H1 (cell line): ENCODE results near the gene GPSM1. TPM values are rescaled to one million over a fixed set of nuclear protein-coding genes. Genes with fewer than 3 reads are reported as not detected.

Source experiments
- ASH2L ChIP-seq: fragments of 200-600, 300-600 bp; sonication (generic); IDR thresholded peaks from one replicate; pipeline ENCODE4 v1.7.1; 2017; ENCODE audit warnings: low read length
- CBX8 ChIP-seq: fragments of 300-800, 300-1000 bp; sonication (generic); IDR thresholded peaks from 2 replicates; pipeline ENCODE4 v1.7.1; 2016; ENCODE audit warnings: low read depth, low read length, borderline replicate concordance
- CHD2 ChIP-seq: IDR thresholded peaks from 2 replicates; pipeline ENCODE4 v1.6.1; 2012; ENCODE audit warnings: low read length, improper control_type of control experiment
- GTF2F1 ChIP-seq: IDR thresholded peaks from 2 replicates; pipeline ENCODE4 v1.6.1; 2012; ENCODE audit warnings: low read depth, low read length, improper control_type of control experiment, borderline replicate concordance
- HDAC2 ChIP-seq, 2 experiments: fragments of 300-600 bp in 1 of 2; sonication (generic) in 1 of 2; IDR thresholded peaks; 2 replicates each; pipeline ENCODE4 v1.6.1; 2011 to 2012; ENCODE audit warnings: low read depth in 2 of 2, low read length in 2 of 2, mild to moderate bottlenecking in 2 of 2, moderate library complexity in 2 of 2, borderline replicate concordance in 1 of 2, inconsistent platforms in 1 of 2
- SP2 ChIP-seq: IDR thresholded peaks from 2 replicates; pipeline ENCODE4 v1.6.1; 2012; ENCODE audit warnings: mild to moderate bottlenecking, low read length, inconsistent platforms
- TBP ChIP-seq: IDR thresholded peaks from 2 replicates; pipeline ENCODE4 v1.6.1; 2011; ENCODE audit warnings: low read depth, low read length, improper control_type of control experiment
- ZNF274 ChIP-seq: IDR thresholded peaks from 2 replicates; pipeline ENCODE4 v1.7.0; 2012; ENCODE audit warnings: low read length, borderline replicate concordance; ENCODE audit errors: extremely low read depth
- polyA plus RNA-seq, 7 experiments: library from polyadenylated mRNA; depleted of rRNA in 3 of 7; stranded (reverse) in 5 of 7; unstranded in 2 of 7; fragments of >200 nt in 5 of 7; fragments of 200-250 nt in 2 of 7; gene quantifications; 1 replicate in 5 of 7; 2 replicates in 1 of 7; 4 replicates in 1 of 7; pipeline versions ENCODE4 v1.2.1 to v1.2.3, GENCODE V29; 2011 to 2013; ENCODE audit warnings: missing spikeins in 2 of 7, mixed read lengths in 2 of 7
- total RNA-seq: library from RNA; stranded (reverse); fragmentation: NEBNext Ultra II Directional; extraction: Animal tissue kit (Norgen Biotek cat#: 25700); gene quantifications from 2 replicates; pipeline ENCODE4 v1.2.1, GENCODE V29; 2021
- TF ChIP-seq, protein P1 (sequence below): fragments of 300-600 bp; sonication (generic); IDR thresholded peaks from 2 replicates; pipeline ENCODE4 v1.7.1; 2012; ENCODE audit warnings: low read length, moderate library complexity, mild to moderate bottlenecking, inconsistent platforms; ENCODE audit not compliant: insufficient replicate concordance
- TF ChIP-seq, protein P2 (sequence below): IDR thresholded peaks from 2 replicates; pipeline ENCODE4 v1.6.1; 2012; ENCODE audit warnings: low read length, inconsistent platforms

The GPSM1 gene
- total and polyA plus RNA-seq, 2 of the 8 experiments (the other 6 are each of a cell fraction or from before 2014, with no cell fraction given): 12.8 to 18.0 TPM

GRCh38 chr9:136402067-136402466 lies 74.7 kb downstream of the GPSM1 start (continued):
- TF ChIP-seq, protein P1, sequence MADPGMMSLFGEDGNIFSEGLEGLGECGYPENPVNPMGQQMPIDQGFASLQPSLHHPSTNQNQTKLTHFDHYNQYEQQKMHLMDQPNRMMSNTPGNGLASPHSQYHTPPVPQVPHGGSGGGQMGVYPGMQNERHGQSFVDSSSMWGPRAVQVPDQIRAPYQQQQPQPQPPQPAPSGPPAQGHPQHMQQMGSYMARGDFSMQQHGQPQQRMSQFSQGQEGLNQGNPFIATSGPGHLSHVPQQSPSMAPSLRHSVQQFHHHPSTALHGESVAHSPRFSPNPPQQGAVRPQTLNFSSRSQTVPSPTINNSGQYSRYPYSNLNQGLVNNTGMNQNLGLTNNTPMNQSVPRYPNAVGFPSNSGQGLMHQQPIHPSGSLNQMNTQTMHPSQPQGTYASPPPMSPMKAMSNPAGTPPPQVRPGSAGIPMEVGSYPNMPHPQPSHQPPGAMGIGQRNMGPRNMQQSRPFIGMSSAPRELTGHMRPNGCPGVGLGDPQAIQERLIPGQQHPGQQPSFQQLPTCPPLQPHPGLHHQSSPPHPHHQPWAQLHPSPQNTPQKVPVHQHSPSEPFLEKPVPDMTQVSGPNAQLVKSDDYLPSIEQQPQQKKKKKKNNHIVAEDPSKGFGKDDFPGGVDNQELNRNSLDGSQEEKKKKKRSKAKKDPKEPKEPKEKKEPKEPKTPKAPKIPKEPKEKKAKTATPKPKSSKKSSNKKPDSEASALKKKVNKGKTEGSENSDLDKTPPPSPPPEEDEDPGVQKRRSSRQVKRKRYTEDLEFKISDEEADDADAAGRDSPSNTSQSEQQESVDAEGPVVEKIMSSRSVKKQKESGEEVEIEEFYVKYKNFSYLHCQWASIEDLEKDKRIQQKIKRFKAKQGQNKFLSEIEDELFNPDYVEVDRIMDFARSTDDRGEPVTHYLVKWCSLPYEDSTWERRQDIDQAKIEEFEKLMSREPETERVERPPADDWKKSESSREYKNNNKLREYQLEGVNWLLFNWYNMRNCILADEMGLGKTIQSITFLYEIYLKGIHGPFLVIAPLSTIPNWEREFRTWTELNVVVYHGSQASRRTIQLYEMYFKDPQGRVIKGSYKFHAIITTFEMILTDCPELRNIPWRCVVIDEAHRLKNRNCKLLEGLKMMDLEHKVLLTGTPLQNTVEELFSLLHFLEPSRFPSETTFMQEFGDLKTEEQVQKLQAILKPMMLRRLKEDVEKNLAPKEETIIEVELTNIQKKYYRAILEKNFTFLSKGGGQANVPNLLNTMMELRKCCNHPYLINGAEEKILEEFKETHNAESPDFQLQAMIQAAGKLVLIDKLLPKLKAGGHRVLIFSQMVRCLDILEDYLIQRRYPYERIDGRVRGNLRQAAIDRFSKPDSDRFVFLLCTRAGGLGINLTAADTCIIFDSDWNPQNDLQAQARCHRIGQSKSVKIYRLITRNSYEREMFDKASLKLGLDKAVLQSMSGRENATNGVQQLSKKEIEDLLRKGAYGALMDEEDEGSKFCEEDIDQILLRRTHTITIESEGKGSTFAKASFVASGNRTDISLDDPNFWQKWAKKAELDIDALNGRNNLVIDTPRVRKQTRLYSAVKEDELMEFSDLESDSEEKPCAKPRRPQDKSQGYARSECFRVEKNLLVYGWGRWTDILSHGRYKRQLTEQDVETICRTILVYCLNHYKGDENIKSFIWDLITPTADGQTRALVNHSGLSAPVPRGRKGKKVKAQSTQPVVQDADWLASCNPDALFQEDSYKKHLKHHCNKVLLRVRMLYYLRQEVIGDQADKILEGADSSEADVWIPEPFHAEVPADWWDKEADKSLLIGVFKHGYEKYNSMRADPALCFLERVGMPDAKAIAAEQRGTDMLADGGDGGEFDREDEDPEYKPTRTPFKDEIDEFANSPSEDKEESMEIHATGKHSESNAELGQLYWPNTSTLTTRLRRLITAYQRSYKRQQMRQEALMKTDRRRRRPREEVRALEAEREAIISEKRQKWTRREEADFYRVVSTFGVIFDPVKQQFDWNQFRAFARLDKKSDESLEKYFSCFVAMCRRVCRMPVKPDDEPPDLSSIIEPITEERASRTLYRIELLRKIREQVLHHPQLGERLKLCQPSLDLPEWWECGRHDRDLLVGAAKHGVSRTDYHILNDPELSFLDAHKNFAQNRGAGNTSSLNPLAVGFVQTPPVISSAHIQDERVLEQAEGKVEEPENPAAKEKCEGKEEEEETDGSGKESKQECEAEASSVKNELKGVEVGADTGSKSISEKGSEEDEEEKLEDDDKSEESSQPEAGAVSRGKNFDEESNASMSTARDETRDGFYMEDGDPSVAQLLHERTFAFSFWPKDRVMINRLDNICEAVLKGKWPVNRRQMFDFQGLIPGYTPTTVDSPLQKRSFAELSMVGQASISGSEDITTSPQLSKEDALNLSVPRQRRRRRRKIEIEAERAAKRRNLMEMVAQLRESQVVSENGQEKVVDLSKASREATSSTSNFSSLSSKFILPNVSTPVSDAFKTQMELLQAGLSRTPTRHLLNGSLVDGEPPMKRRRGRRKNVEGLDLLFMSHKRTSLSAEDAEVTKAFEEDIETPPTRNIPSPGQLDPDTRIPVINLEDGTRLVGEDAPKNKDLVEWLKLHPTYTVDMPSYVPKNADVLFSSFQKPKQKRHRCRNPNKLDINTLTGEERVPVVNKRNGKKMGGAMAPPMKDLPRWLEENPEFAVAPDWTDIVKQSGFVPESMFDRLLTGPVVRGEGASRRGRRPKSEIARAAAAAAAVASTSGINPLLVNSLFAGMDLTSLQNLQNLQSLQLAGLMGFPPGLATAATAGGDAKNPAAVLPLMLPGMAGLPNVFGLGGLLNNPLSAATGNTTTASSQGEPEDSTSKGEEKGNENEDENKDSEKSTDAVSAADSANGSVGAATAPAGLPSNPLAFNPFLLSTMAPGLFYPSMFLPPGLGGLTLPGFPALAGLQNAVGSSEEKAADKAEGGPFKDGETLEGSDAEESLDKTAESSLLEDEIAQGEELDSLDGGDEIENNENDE: no peak
- TF ChIP-seq GTF2F1: no peak
- TF ChIP-seq, protein P2, sequence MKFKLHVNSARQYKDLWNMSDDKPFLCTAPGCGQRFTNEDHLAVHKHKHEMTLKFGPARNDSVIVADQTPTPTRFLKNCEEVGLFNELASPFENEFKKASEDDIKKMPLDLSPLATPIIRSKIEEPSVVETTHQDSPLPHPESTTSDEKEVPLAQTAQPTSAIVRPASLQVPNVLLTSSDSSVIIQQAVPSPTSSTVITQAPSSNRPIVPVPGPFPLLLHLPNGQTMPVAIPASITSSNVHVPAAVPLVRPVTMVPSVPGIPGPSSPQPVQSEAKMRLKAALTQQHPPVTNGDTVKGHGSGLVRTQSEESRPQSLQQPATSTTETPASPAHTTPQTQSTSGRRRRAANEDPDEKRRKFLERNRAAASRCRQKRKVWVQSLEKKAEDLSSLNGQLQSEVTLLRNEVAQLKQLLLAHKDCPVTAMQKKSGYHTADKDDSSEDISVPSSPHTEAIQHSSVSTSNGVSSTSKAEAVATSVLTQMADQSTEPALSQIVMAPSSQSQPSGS: no peak
- no peak for TF ChIP-seq ASH2L
- no peak for TF ChIP-seq CHD2
- TF ChIP-seq CBX8: no peak
- no peak for TF ChIP-seq SP2
- TF ChIP-seq HDAC2 (IDR thresholded peaks at IDR 0.05; ENCODE audit: borderline replicate concordance in 1 of 2, low read depth in 2 of 2, low read length in 2 of 2): no peak
- TF ChIP-seq TBP: no peak
- no peak for TF ChIP-seq ZNF274
- TF ChIP-seq, all 59 proteins: peak for 0
